ENCODE results near the gene OR2T5. TPM values are rescaled to one million over a fixed set of nuclear protein-coding genes. Genes with fewer than 3 reads are reported as not detected.
"Not testable (repeated sequence)": the region's sequence is repeated elsewhere in the genome, so short reads cannot be mapped to it uniquely, and the experiment has no call there.

OR2T5 gene, protein sequence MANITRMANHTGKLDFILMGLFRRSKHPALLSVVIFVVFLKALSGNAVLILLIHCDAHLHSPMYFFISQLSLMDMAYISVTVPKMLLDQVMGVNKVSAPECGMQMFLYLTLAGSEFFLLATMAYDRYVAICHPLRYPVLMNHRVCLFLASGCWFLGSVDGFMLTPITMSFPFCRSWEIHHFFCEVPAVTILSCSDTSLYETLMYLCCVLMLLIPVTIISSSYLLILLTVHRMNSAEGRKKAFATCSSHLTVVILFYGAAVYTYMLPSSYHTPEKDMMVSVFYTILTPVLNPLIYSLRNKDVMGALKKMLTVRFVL
- polyA plus RNA-seq (2013, experiment 1 of 2): not detected
- not detected for polyA plus RNA-seq (2013, experiment 2 of 2)

DNA sequence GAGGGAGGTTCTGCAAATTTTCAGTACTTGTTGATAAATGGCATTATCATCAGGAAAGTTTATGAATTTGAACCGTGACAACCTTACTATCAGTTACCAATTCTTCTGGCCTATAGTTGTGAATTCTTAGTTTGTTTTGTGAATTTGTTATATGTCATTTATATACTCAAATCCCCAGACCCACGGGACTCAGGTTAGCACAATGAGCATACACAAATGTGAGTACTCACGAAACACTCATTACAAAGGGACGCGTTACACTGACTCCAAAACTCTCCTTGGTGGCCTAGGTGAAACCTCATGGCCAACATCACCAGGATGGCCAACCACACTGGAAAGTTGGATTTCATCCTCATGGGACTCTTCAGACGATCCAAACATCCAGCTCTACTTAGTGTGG, at the start of gene OR2T5:
OR2T5 (plus strand) TSS at position 301 of the 400 bp plus-strand sequence; CDS start at position 301, 0 bp downstream.
- H3K4me3 ChIP-seq (ENCODE audit: low read length in 2 of 2); H3K36me3 ChIP-seq (replicated peaks in 1 of 2; ENCODE audit: control insufficient read depth in 2 of 2, insufficient read depth in 2 of 2, low read length in 2 of 2); H3K14ac ChIP-seq (ENCODE audit: low read length); H2AK5ac ChIP-seq (ENCODE audit: low read depth, low read length); H3K79me1 ChIP-seq (ENCODE audit: low read depth, low read length); H4K91ac ChIP-seq (ENCODE audit: low read depth, low read length, poor library complexity); H3K9me3 ChIP-seq (replicated peaks in 1 of 2; ENCODE audit: control insufficient read depth in 2 of 2, insufficient read depth in 1 of 2, low read depth in 1 of 2, low read length in 2 of 2); H3K23ac ChIP-seq (ENCODE audit: low read depth, low read length, poor library complexity); DNase-seq (ENCODE audit: low spot score); H2BK120ac ChIP-seq (ENCODE audit: low read depth, low read length); H3K4ac ChIP-seq (ENCODE audit: low read length); H2AFZ ChIP-seq (ENCODE audit: low read length); H2BK5ac ChIP-seq (ENCODE audit: low read length); H3K9ac ChIP-seq (ENCODE audit: low read depth, low read length, poor library complexity); H3K4me2 ChIP-seq (ENCODE audit: insufficient read depth, low read length, poor library complexity, severe bottlenecking); H2BK12ac ChIP-seq (ENCODE audit: low read length); H2BK15ac ChIP-seq (ENCODE audit: low read length); H3K27ac ChIP-seq (replicated peaks; ENCODE audit: low read length); H3K4me1 ChIP-seq (ENCODE audit: control insufficient read depth in 2 of 2, insufficient read depth in 1 of 2, low read depth in 1 of 2, low read length in 2 of 2); H4K8ac ChIP-seq (ENCODE audit: low read depth, low read length); H3K18ac ChIP-seq (ENCODE audit: low read length); H3K27me3 ChIP-seq (ENCODE audit: control insufficient read depth in 3 of 3, insufficient read depth in 3 of 3, low read depth in 1 of 3, low read length in 3 of 3): not testable (repeated sequence)
- WGBS, 2 donors (ENCODE audit: extremely low coverage in 2 of 2, insufficient read length in 2 of 2, insufficient replicate concordance in 1 of 2): no CpG with 5 or more reads among the region's 6 CpGs

DNA sequence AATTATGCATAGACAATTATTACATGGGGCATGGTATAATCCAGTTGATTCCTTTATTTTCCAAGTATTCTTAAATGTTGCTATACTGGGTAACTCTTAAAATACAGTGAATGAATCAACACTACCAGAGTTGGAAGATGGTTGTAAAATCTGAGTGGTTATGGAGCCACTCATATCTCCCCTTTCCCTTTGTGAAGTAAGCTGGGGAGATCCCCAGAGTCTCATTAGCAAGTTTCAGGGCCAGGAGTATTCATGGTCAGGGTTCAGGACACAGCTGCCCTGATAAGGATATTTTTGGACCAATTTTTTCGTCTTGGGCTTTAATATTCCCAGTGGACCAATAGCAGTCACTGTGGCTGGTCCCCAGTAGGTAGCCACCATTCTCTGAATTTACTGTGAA, 49.7 kb upstream of the OR2T5 start:
- not testable (repeated sequence) for H3K23ac ChIP-seq (ENCODE audit: low read depth, low read length, poor library complexity); H3K36me3 ChIP-seq (replicated peaks in 1 of 2; ENCODE audit: control insufficient read depth in 2 of 2, insufficient read depth in 2 of 2, low read length in 2 of 2); DNase-seq (ENCODE audit: low spot score); H3K4me3 ChIP-seq (ENCODE audit: low read length in 2 of 2); H2BK5ac ChIP-seq (ENCODE audit: low read length); H3K27me3 ChIP-seq (ENCODE audit: control insufficient read depth in 3 of 3, insufficient read depth in 3 of 3, low read depth in 1 of 3, low read length in 3 of 3); H2BK120ac ChIP-seq (ENCODE audit: low read depth, low read length); H3K79me1 ChIP-seq (ENCODE audit: low read depth, low read length); H4K8ac ChIP-seq (ENCODE audit: low read depth, low read length); H3K4me1 ChIP-seq (ENCODE audit: control insufficient read depth in 2 of 2, insufficient read depth in 1 of 2, low read depth in 1 of 2, low read length in 2 of 2); H2AFZ ChIP-seq (ENCODE audit: low read length); H2BK12ac ChIP-seq (ENCODE audit: low read length); H3K18ac ChIP-seq (ENCODE audit: low read length); H4K91ac ChIP-seq (ENCODE audit: low read depth, low read length, poor library complexity); H3K9me3 ChIP-seq (replicated peaks in 1 of 2; ENCODE audit: control insufficient read depth in 2 of 2, insufficient read depth in 1 of 2, low read depth in 1 of 2, low read length in 2 of 2); H2AK5ac ChIP-seq (ENCODE audit: low read depth, low read length); H2BK15ac ChIP-seq (ENCODE audit: low read length); H3K9ac ChIP-seq (ENCODE audit: low read depth, low read length, poor library complexity); H3K4me2 ChIP-seq (ENCODE audit: insufficient read depth, low read length, poor library complexity, severe bottlenecking); H3K4ac ChIP-seq (ENCODE audit: low read length); H3K27ac ChIP-seq (replicated peaks; ENCODE audit: low read length); H3K14ac ChIP-seq (ENCODE audit: low read length)
- WGBS, 2 donors (ENCODE audit: extremely low coverage in 2 of 2, insufficient read length in 2 of 2, insufficient replicate concordance in 1 of 2): no CpG with 5 or more reads among the region's 1 CpG

DNA sequence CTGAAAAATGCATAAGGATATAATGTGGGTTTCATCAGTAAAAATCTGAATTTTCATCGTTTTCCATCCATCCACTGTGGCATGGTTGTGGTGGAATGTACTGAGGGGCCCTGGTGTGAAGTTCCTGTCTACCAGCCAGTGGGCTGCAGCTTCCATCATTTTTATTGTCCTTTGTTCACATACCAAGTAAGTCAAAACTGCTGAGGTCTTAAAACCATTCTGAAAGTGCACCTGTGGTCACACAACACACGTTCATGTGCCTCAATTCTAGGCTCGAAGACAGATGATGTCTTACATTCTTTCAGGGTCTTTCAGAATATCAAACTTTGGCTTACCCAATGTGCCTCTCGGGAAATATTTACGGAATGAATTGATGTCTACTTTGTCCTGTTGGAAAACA, 49.1 kb upstream of the OR2T5 start:
- not testable (repeated sequence) for H3K79me1 ChIP-seq (ENCODE audit: low read depth, low read length); H3K27ac ChIP-seq (replicated peaks; ENCODE audit: low read length); H4K91ac ChIP-seq (ENCODE audit: low read depth, low read length, poor library complexity); H3K14ac ChIP-seq (ENCODE audit: low read length); H2AK5ac ChIP-seq (ENCODE audit: low read depth, low read length); H3K23ac ChIP-seq (ENCODE audit: low read depth, low read length, poor library complexity); H3K4me1 ChIP-seq (ENCODE audit: control insufficient read depth in 2 of 2, insufficient read depth in 1 of 2, low read depth in 1 of 2, low read length in 2 of 2); H4K8ac ChIP-seq (ENCODE audit: low read depth, low read length); H3K18ac ChIP-seq (ENCODE audit: low read length); H2AFZ ChIP-seq (ENCODE audit: low read length); H3K9me3 ChIP-seq (replicated peaks in 1 of 2; ENCODE audit: control insufficient read depth in 2 of 2, insufficient read depth in 1 of 2, low read depth in 1 of 2, low read length in 2 of 2); H3K4ac ChIP-seq (ENCODE audit: low read length); H2BK15ac ChIP-seq (ENCODE audit: low read length); H2BK120ac ChIP-seq (ENCODE audit: low read depth, low read length); H2BK12ac ChIP-seq (ENCODE audit: low read length); DNase-seq (ENCODE audit: low spot score); H3K36me3 ChIP-seq (replicated peaks in 1 of 2; ENCODE audit: control insufficient read depth in 2 of 2, insufficient read depth in 2 of 2, low read length in 2 of 2); H3K4me3 ChIP-seq (ENCODE audit: low read length in 2 of 2); H3K4me2 ChIP-seq (ENCODE audit: insufficient read depth, low read length, poor library complexity, severe bottlenecking); H3K9ac ChIP-seq (ENCODE audit: low read depth, low read length, poor library complexity); H2BK5ac ChIP-seq (ENCODE audit: low read length); H3K27me3 ChIP-seq (ENCODE audit: control insufficient read depth in 3 of 3, insufficient read depth in 3 of 3, low read depth in 1 of 3, low read length in 3 of 3)
- WGBS, 2 donors (ENCODE audit: extremely low coverage in 2 of 2, insufficient read length in 2 of 2, insufficient replicate concordance in 1 of 2): no CpG with 5 or more reads among the region's 5 CpGs

DNA sequence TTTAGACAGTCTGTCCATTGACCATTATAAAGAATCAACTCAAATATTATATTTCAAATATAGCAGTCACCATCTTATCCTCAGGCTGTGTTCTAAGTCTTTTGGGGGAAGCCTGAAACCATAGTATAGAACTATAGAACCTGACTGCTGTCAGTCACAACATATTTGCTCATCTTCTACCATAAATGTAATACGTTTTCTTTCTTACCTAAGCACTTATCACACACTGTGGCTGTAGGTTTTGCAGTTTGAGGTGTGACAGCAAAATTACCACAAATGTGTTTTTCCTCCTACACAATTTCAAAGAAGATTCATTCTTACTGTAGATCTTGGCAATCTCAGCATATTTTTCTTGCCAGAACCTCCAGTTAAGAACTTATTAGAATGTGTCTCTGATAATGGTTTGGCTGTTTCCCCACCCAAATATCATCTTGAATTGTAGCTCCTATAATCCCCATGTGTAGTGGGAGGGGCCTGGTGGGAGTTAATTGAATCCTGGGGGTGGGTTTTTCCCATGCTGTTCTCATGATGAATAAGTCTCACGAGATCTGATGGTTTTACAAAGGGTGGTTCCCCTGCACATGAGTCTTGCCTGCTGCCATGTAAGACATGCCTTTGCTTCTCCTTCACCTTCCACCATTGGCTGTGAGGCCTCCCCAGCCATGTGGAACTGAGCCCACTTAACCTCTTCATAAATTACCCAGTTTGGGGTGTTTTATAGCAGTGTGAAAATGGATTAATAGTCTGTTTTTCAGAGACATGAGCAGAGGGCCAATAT, 45.7 kb upstream of the OR2T5 start:
- H2BK15ac ChIP-seq (ENCODE audit: low read length); H3K18ac ChIP-seq (ENCODE audit: low read length): not testable (repeated sequence)

More for the DNA sequence above, 45.7 kb upstream of the OR2T5 start:
- not testable (repeated sequence) for H3K27ac ChIP-seq (replicated peaks; ENCODE audit: low read length); H3K14ac ChIP-seq (ENCODE audit: low read length); H3K4me3 ChIP-seq (ENCODE audit: low read length in 2 of 2); H3K4ac ChIP-seq (ENCODE audit: low read length); H2BK5ac ChIP-seq (ENCODE audit: low read length); H4K8ac ChIP-seq (ENCODE audit: low read depth, low read length); H3K27me3 ChIP-seq (ENCODE audit: control insufficient read depth in 3 of 3, insufficient read depth in 3 of 3, low read depth in 1 of 3, low read length in 3 of 3); H3K4me1 ChIP-seq (ENCODE audit: control insufficient read depth in 2 of 2, insufficient read depth in 1 of 2, low read depth in 1 of 2, low read length in 2 of 2); H3K4me2 ChIP-seq (ENCODE audit: insufficient read depth, low read length, poor library complexity, severe bottlenecking); H3K79me1 ChIP-seq (ENCODE audit: low read depth, low read length); H4K91ac ChIP-seq (ENCODE audit: low read depth, low read length, poor library complexity); H2BK12ac ChIP-seq (ENCODE audit: low read length); H2AFZ ChIP-seq (ENCODE audit: low read length); DNase-seq (ENCODE audit: low spot score); H3K9me3 ChIP-seq (replicated peaks in 1 of 2; ENCODE audit: control insufficient read depth in 2 of 2, insufficient read depth in 1 of 2, low read depth in 1 of 2, low read length in 2 of 2); H3K23ac ChIP-seq (ENCODE audit: low read depth, low read length, poor library complexity); H3K36me3 ChIP-seq (replicated peaks in 1 of 2; ENCODE audit: control insufficient read depth in 2 of 2, insufficient read depth in 2 of 2, low read length in 2 of 2); H2AK5ac ChIP-seq (ENCODE audit: low read depth, low read length); H3K9ac ChIP-seq (ENCODE audit: low read depth, low read length, poor library complexity); H2BK120ac ChIP-seq (ENCODE audit: low read depth, low read length)
- no CpG with 5 or more reads among the region's 2 CpGs for WGBS, 2 donors (ENCODE audit: extremely low coverage in 2 of 2, insufficient read length in 2 of 2, insufficient replicate concordance in 1 of 2)

Measured in neuronal stem cell (in vitro differentiated cells).